Inflammatory macrophage treated with lipopolysaccharide for 4 hours (primary cell): ENCODE results near the gene ACTR3C.
A peak's percentile ranks its signal among the peaks of the same experiment; 100 is the strongest.

ENCODE experiments used
- DNase-seq: peaks from one replicate; pipeline ENCODE4 v3.0.0-alpha.2; 2020

The ACTR3C gene

GRCh38 chr7:150358988-150359621 lies 35.8 kb upstream of the ACTR3C start:
- DNase-seq = no peak

GRCh38 chr7:150358433-150358832 lies 35.1 kb upstream of the ACTR3C start:
- DNase-seq = no peak

GRCh38 chr7:150357771-150358427 lies 34.6 kb upstream of the ACTR3C start:
- peak; percentile 52 for DNase-seq

- peak; percentile 57 for DNase-seq
These were observed 33.9 kb upstream of the ACTR3C start for GRCh38 chr7:150357270-150357669.

GRCh38 chr7:150356265-150356897 lies 33.0 kb upstream of the ACTR3C start:
- peak; percentile 21 for DNase-seq

- no peak for DNase-seq
These were observed 32.3 kb upstream of the ACTR3C start for GRCh38 chr7:150355666-150356059.

- DNase-seq = peak; percentile 77
These were observed 28.3 kb upstream of the ACTR3C start for GRCh38 chr7:150351587-150352194.

- DNase-seq = no peak
These were observed 23.6 kb upstream of the ACTR3C start for GRCh38 chr7:150346922-150347321.

- no peak for DNase-seq
These were observed 21.7 kb upstream of the ACTR3C start for GRCh38 chr7:150345012-150345411.

GRCh38 chr7:150344299-150344698 lies 21.0 kb upstream of the ACTR3C start:
- DNase-seq = no peak

GRCh38 chr7:150343225-150343624 lies 19.9 kb upstream of the ACTR3C start:
- no peak for DNase-seq

- no peak for DNase-seq
These were observed 18.7 kb upstream of the ACTR3C start for GRCh38 chr7:150342121-150342408.

GRCh38 chr7:150341263-150342120 lies 18.1 kb upstream of the ACTR3C start, which contains the start of gene RARRES2:
Gene RARRES2, minus strand, starts transcription at chr7:150341629. Its CDS starts 1,020 bp downstream, at chr7:150340609.
- DNase-seq = no peak

- no peak for DNase-seq
These were observed 17.5 kb upstream of the ACTR3C start for GRCh38 chr7:150340875-150341262.

GRCh38 chr7:150340024-150340749 lies 16.8 kb upstream of the ACTR3C start:
- DNase-seq = no peak

- DNase-seq = no peak
These were observed 16.1 kb upstream of the ACTR3C start for GRCh38 chr7:150339409-150339809.

- DNase-seq = no peak
These were observed 15.0 kb upstream of the ACTR3C start for GRCh38 chr7:150338166-150338829.

- DNase-seq = no peak
These were observed 14.3 kb upstream of the ACTR3C start for GRCh38 chr7:150337659-150338081.

- no peak for DNase-seq
These were observed 13.8 kb upstream of the ACTR3C start for GRCh38 chr7:150337179-150337578.

- no peak for DNase-seq
These were observed 13.4 kb upstream of the ACTR3C start for GRCh38 chr7:150336746-150337145.

GRCh38 chr7:150335774-150336112 lies 12.4 kb upstream of the ACTR3C start:
- DNase-seq = no peak
